Testis (tissue), 3 donors: ENCODE results near the gene BRAT1. TPM values are rescaled to one million over a fixed set of nuclear protein-coding genes. Genes with fewer than 3 reads are reported as not detected.

ENCODE experiments used
- DNase-seq: peaks from one replicate; pipeline ENCODE4 v3.0.0-alpha.2; 2019
- H3K27ac ChIP-seq, 2 donors: fragments of 200-600 bp; sonication (generic); one replicate each; pipeline ENCODE4 v1.5.1; 2019
- H3K27me3 ChIP-seq: fragments of 200-600 bp; sonication (generic); one replicate; pipeline ENCODE4 v1.5.1; 2019
- H3K36me3 ChIP-seq: fragments of 200-600 bp; sonication (generic); one replicate; pipeline ENCODE4 v1.5.1; 2017; ENCODE audit warnings: low read depth; ENCODE audit errors: missing control alignments
- H3K4me1 ChIP-seq: fragments of 200-600 bp; sonication (generic); one replicate; pipeline ENCODE4 v1.5.1; 2019
- H3K4me3 ChIP-seq, 2 donors: fragments of 200-600 bp; sonication (generic); one replicate each; pipeline ENCODE4 v1.5.1; 2017 to 2019
- H3K9me3 ChIP-seq: fragments of 200-600 bp; sonication (generic); one replicate; pipeline ENCODE4 v1.5.1; 2017
- CTCF ChIP-seq, 3 experiments: fragments of 450-650 bp in 2 of 3; fragments of 200-600 bp in 1 of 3; sonication (generic) in 1 of 3; IDR thresholded peaks; one replicate each; pipeline ENCODE4 v1.5.1; 2016 to 2019; ENCODE audit warnings: antibody characterized with exemption in 3 of 3, mild to moderate bottlenecking in 2 of 3, moderate library complexity in 1 of 3
- POLR2A ChIP-seq: fragments of 450-650 bp; IDR thresholded peaks from one replicate; pipeline ENCODE4 v1.6.1; 2017; ENCODE audit warnings: antibody characterized with exemption, mild to moderate bottlenecking, moderate library complexity
- WGBS, 2 donors: methylation state at CpG; one replicate each; pipeline ENCODE4 v1.1.5; 2018; 5-methylcytosine and 5-hydroxymethylcytosine counted together
- intact Hi-C: fragments of 100-400 bp; cut with DNase I; formaldehyde crosslinking; loops from one replicate; pipeline ENCODE4 v1.15.1; 2023; ENCODE audit warnings: low total_unique reads
- polyA plus RNA-seq: library from polyadenylated mRNA; stranded (reverse); fragments of 350-450 nt; fragmentation: Illumina TruSeq; extraction: RNeasy Lipid Tissue Mini Kit (QIAGEN cat#74804); gene quantifications from one replicate; pipeline ENCODE4 v1.2.3, GENCODE V29; 2014; ENCODE audit warnings: low read depth, low replicate concordance; ENCODE audit not compliant: insufficient read depth
- total RNA-seq, 2 donors: library from RNA; depleted of rRNA; stranded (reverse); fragments of >200 nt; gene quantifications; one replicate each; pipeline ENCODE4 v1.2.3, GENCODE V29; 2016

The BRAT1 gene
- total and polyA plus RNA-seq, 3 donors from 2014 or later = 45.3 to 108 (median 104) TPM

DNA sequence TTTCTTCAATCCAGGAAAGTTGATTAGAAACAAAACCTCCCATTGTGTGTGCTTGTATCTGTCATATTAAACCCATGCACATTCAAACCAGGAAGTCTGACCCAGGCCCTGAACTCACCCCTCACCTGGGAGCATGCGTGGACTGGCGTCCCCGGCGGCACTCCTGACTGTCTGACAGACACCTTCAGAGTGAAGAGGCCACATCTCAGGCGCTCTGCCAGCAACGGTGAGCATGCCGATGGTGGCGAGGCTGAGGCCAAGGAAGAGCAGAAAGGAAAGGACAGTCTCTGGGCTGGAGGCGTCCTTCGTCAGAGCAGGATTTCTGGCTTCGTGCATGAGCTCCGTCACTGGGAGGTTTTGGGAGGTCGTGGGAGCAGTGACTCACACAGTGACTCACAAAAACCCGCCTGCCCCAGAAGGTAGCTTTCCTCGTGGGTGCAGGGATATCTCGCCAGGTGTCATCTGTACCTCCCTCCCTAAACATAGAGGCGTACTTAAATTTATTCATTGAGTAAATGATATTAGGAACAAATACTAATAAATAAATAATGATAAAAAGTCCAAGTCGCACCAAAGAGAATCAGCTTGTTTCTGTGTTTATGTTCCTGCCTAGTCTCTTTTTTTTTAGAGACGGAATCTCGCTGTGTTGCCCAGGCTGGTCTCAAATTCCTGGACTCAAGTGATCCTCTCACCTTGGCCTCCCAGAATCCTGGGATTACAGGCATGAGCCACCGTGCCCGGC, 16.9 kb upstream of the BRAT1 start:
- no peaks in the 10 kb centered on the region for H3K9me3 ChIP-seq
- no peak overlapping the region for H3K4me3 ChIP-seq
- no peaks in the 10 kb centered on the region for H3K36me3 ChIP-seq
- WGBS, 2 donors = 91% methylated on average over 22 of the region's 22 CpGs
- intact Hi-C loops = no loop called here
- no peaks in the 10 kb centered on the region for H3K4me1 ChIP-seq
- no peak for DNase-seq
- H3K27me3 ChIP-seq = no peaks in the 10 kb centered on the region
- no peak overlapping the region for H3K27ac ChIP-seq
- TF ChIP-seq POLR2A (no peak), CTCF (IDR thresholded peaks at IDR 0.05) (no peak)

DNA sequence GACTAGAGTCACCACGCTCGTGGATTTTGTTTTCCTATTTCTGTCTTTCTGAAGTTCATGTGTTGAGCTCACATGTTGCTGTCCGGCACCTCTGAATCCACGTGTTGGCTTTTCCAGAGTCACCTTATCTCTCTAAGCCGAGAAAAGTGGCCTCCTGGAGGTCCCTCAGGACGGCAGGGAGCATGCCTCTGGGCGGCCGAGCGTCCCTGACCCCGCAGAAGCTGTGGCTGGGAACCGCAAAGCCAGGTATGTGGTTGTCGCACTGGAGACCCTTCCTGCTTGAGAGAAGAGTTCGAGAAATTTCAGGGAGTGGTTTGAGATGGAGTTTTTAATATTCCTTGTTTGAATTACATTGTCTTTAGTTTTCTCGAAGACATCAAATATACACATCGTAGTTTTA, 16.1 kb upstream of the BRAT1 start:
- intact Hi-C loops = no loop called here
- no peak for TF ChIP-seq CTCF (IDR thresholded peaks at IDR 0.05)
- TF ChIP-seq POLR2A = no peak
- WGBS, 2 donors = 86 to 89% methylated on average over 15 of the region's 15 CpGs
- Histone ChIP-seq H3K4me3 (no peak overlapping the region), H3K27ac (no peak overlapping the region), H3K4me1 (no peaks in the 10 kb centered on the region), H3K36me3 (no peaks in the 10 kb centered on the region), H3K27me3 (no peaks in the 10 kb centered on the region), H3K9me3 (no peaks in the 10 kb centered on the region)
- DNase-seq = no peak

DNA sequence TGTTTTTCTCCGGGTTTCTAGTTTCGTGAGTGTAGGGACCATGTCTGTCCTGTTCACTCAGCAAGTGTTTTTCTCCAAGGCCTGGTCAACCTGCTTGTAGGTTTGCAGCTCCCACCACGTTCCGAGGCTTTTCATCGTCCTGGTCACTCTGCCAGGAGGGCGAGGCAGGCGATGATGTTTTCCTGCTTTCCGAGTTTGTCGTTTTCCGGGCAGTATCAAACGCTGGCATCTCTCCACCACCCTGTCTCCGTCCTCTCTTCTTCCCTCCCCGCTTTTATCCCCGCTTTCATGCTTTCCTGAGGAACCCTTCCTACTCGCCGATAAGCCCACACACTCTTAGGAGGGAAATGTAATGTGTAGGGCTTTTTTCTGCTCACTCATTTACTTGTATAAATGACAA, 14.7 kb upstream of the BRAT1 start:
- WGBS, 2 donors = 91% methylated on average over 16 of the region's 16 CpGs

DNA sequence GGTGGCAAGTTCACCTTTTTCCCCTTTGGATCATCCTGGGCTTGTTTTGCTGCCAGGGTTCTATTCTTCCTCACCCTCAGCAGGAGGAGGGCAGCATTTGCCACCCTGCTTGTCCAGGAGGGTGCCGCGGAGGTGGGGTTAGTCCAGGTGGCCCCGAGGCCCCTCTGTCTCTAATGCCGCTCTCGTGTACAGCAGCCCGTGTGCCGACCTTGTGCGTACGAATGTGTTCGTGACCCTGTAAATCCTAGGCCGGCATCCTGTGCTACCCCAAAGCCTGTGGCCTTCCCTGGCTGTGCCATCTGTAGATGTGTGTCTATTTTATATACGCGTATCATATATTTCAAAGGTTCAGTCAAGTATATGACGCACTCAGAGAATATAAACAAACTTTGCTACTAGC, 14.1 kb upstream of the BRAT1 start:
- Histone ChIP-seq H3K27ac (no peak overlapping the region), H3K4me3 (no peak overlapping the region), H3K36me3 (no peaks in the 10 kb centered on the region), H3K27me3 (no peaks in the 10 kb centered on the region), H3K9me3 (no peaks in the 10 kb centered on the region), H3K4me1 (no peaks in the 10 kb centered on the region)
- DNase-seq = no peak
- intact Hi-C loops = no loop called here
- TF ChIP-seq CTCF (IDR thresholded peaks at IDR 0.05) (no peak), POLR2A (no peak)
- WGBS, 2 donors = 95 to 96% methylated on average over 14 of the region's 14 CpGs

More for the DNA sequence above, 14.7 kb upstream of the BRAT1 start:
- no peak for TF ChIP-seq POLR2A
- no peak for TF ChIP-seq CTCF (IDR thresholded peaks at IDR 0.05)
- intact Hi-C loops = no loop called here
- no peaks in the 10 kb centered on the region for H3K36me3 ChIP-seq
- no peaks in the 10 kb centered on the region for H3K27me3 ChIP-seq
- H3K9me3 ChIP-seq = no peaks in the 10 kb centered on the region
- no peak overlapping the region for H3K4me3 ChIP-seq
- no peaks in the 10 kb centered on the region for H3K4me1 ChIP-seq
- no peak for DNase-seq
- H3K27ac ChIP-seq = no peak overlapping the region
